ENCODE results near the gene CFAP70. TPM values are rescaled to one million over a fixed set of nuclear protein-coding genes. Genes with fewer than 3 reads are reported as not detected.

The CFAP70 gene
- total RNA-seq, 2 donors from 2014 or later, result 0.98 to 1.2 TPM

DNA sequence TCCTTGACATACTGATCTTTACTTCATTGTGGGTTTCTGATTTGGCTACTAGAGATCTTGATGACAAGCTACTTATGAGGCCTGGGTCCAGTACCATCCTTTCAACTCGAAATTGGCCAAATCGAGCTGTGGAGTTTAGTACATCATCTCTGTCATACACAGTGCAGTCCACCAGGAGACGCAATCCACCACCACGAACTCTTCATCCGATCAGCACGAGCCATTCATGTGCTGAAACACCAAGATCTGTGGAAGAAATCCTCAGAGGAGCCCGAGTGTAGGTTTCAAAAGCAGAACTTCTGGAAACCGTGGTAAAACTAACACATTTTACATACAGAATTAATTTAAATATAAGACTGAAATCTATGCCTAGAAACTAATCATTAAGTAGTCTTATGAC, 125.8 kb downstream of the CFAP70 start:
- intact Hi-C loops (cut with DNase I, micrococcal nuclease), result no loop called here
- DNase-seq (no peak), ATAC-seq (no peak)

DNA sequence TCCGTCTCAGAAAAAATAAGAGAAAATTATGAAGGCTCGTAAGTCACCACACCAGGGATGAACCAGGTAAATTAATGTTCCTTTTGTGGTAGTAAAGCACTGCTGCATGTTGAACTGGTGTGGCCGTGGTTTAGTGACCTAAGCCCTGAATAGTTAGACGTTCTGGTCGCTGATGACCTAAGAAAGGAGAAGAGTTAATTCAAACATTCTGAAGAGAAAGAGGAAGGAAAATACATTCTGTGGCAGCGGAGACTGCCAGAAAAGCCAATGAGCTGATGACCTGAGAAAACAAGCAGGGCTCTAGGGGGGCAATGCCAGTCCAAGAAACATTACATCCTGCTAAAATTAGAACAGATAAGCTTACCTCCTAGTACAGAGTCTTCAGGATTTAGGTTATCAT, 129.1 kb downstream of the CFAP70 start:
- no peak for ATAC-seq
- intact Hi-C loops (cut with DNase I, micrococcal nuclease), result no loop called here

DNA sequence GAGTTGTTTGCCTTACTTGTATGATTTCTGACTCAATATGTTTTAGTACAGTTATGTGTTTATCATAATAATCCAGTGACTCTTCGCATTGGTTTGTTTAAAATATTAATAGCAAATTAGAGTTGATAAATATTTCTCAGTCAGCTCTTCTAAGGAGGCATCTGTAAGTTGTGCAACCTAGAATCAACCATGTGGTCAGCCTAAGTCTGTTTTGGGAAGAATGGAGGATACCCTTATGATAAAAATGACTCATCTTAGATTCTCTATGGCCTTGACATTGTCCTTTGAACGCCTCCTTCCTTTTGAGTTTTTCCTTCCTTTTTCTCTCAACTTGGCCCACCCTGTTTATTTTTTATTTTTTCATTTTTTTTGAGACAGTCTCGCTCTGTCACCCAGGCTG, 130.4 kb downstream of the CFAP70 start:
- intact Hi-C loops (cut with DNase I, micrococcal nuclease), result no loop called here
- no peak for DNase-seq
- ATAC-seq, result no peak

More for the DNA sequence above, 129.1 kb downstream of the CFAP70 start:
- no peak for DNase-seq

DNA sequence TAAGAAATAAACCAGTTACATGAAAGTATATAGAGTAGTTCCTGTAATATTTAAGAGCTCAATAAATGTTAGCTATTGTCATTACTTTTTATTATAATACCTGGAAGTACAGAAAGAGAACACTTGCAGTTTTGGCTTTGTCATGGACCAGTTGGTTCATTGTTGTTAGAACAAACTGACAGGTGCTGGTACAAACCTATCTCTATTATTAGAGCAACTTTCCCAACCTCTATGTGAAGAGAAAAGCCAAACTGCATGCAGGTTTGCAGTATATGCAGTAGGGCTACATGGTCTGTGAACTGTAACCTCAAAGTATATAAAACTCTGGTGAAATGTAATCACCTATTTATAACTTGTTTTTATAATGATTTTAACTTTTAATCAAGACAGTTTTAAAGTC, 132.0 kb downstream of the CFAP70 start:
- DNase-seq, result no peak
- intact Hi-C loops (cut with DNase I, micrococcal nuclease), result no loop called here
- ATAC-seq, result no peak

DNA sequence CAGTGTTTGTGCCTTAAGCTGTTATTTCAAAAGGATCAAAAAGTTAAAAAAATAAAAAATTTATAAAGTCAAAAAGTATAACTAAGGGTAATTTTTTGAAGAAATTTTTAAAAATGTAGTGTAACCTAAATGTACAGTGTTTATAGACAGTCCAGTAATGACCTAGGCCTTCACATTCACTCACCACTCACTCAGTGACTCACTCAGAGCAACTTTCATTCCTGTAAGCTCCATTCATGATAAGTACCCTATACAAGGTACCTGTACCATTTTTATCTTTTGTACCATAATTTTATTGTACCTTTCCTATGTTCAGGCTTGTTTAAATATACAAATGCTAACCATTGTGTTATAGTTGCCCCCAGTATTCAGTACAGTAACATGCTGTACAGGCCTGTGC, 133.1 kb downstream of the CFAP70 start:
- ATAC-seq (no peak), DNase-seq (no peak)
- intact Hi-C loops (cut with DNase I, micrococcal nuclease), result no loop called here

DNA sequence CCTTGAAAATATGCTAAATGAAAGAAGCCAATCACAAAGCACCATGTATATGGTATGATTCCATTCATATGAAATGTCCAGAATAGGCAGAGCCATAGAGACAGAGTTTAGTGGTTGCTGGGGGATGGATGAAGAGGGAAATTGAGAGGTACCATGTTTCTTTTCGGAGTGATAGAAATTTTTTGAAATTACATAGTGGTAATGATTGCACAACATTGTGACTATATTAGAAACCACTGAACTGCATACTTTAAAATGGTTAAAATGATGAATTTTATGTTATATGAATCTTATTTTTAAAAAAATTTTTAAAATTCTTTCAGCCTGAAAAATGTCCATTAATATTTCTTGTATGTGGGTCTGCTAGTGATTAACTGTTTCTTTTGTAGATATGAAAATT, 137.7 kb downstream of the CFAP70 start:
- ATAC-seq, result no peak
- intact Hi-C loops (cut with DNase I, micrococcal nuclease), result no loop called here

DNA sequence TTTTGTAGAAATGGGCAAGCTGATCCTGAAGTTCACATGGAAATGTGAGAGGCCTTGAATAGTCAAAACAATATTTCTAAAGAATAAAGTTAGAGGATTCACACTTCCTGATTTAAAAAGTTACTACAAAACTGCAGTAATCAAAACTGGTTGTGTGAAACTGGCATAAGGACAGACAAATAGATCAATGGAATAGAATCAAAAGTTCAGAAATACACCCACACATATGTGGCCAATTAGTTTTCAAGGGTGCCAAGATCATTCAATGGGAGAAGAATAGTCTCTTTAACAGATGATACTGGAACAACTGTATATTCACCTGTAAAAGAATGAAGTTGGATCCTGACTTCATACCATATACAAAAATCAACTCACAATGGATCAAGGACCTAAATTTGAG, 139.3 kb downstream of the CFAP70 start:
- intact Hi-C loops (cut with DNase I, micrococcal nuclease), result no loop called here
- ATAC-seq (no peak), DNase-seq (no peak)

More for the DNA sequence above, 137.7 kb downstream of the CFAP70 start:
- no peak for DNase-seq

DNA sequence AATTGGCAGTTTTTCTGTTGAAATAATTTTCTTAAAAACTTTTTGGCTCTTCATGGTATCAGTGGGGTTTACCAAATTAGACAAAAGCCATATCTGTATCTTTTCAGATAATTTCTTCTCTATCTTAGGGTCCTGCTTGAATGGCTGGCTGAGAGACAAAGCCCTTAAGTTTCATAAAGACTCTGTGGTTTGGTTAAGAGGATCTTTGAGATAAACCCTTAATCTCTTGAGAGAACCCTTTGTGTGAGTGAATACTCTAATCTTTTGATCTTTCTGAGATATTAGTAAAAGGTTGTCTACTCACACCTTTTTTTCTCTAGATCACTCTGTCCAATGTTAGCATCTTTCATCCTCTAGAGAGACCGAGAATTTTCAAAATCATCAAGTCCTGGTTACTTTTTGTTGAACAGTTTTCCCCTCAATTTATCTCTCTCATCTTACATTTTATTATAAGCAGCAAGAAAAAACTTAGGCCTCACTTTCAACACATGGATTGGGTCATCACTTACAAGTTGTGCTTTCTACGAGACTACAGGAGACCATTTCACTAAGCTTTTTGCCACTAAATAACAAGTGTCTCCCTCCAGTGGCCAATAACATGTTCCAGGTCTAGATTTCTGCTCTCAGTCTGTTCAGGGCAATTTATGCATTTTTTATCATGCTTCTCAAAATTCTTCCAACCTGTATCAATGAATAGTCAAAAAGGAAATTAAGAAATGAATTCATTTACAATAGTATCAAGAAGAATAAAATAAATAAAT, 140.1 kb downstream of the CFAP70 start:
- no peak for DNase-seq
- intact Hi-C loops (cut with DNase I, micrococcal nuclease), result no loop called here

DNA sequence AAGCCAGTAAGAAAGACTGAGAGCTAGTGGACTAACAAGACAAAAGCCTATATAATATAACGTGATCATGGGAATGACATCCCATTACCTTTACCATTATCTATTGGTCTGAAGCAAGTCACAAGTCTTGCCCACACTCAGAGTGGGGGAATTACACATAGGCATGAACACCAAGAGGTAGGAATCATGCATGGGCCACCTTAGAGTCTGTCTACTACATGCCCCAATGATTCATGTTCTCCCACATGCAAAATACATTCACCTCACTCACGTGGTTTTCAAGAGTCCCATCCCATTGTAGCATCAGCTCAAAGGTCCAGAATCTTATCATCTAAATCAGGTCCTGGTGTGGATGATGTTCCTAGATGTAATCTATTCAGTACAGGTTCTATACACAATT, 141.0 kb downstream of the CFAP70 start:
- DNase-seq, result no peak
- intact Hi-C loops (cut with DNase I, micrococcal nuclease), result no loop called here
- ATAC-seq, result no peak

More for the DNA sequence above, 140.1 kb downstream of the CFAP70 start:
- ATAC-seq, result no peak

DNA sequence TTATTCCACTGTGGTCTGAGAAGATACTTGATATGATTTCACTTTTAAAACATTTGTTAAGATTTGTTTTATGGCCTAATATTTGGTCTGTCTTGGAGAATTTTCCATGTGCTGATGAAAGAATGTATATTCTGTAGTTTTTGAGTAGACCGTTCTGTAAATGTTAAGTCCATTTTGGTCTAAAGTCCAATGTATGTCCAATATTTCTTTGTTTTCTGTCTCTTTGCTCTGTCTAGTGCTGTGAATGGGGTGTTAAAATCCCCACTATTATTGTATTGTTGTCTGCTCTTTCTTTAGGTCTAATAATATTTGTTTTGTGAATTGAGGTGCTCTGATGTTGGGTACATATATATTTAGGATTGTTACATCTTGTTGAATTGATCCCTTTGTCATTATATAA, 142.9 kb downstream of the CFAP70 start:
- no peak for ATAC-seq
- no peak for DNase-seq
- intact Hi-C loops (cut with DNase I, micrococcal nuclease), result no loop called here

DNA sequence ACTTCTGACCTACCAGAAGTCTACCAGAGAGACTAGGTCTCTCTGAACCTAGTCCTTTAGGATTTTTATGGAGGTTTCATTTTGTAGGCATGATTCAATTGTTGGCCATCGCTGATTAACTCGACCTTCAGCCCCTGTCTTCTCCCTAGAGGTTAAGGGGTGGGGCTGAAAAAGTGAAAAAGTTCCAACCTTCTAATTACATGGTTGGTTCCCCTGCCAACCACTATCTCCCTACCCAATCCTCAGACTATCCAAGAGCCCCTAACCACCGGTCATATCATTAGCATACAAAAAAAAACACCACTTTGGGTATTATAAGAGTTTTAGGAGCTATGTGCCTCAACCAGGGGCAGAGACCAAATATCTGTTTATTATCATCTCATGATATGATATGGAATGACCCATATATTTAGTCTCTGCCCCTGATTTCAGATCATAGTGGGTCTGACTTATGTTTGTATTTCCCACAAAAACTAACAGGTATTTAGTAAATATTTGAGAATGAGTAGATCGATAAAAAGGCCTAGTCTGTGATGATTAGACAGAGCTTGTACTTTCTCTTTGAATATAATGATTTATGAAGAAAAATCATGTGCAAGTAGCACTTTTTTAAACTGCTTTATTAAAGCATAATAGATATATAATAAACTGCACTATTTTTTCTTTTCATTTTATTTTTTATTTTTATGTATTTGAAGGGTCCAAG, 147.4 kb downstream of the CFAP70 start:
- DNase-seq (no peak), ATAC-seq (no peak)
- intact Hi-C loops (cut with DNase I, micrococcal nuclease), result no loop called here

DNA sequence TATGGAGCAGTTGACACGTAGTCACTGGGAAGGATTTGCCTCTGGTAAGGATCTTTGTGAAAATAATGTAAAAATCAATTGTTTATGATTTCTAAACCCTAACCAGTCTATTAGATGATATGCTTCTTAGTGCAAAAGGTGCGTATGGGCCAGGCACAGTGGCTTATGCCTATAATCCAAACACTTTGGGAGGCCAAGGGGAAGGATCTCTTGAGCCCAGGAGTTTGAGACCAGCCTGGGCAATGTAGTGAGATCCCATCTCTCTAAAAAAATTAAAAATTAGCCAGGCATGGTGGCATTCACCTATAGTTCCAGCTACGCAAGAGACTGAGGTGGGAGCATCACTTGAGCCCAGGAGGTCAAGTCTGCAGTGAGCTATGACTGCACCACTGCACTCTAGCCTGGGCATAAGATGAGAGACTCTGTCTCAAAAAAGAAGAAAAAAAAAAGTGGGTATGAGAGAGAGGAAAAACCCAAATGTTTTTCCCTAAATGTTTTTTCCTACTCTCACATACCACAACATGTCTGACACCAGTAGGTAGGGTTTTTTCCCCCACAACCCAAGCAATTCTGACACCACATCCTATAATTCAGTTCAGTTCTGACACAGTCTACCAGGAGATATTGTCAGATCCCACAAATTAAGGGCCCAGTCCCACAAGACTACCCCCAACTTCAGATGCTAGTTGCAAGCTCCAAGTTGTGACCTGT, 148.1 kb downstream of the CFAP70 start:
- intact Hi-C loops (cut with DNase I, micrococcal nuclease), result no loop called here
- DNase-seq, result no peak
- no peak for ATAC-seq

DNA sequence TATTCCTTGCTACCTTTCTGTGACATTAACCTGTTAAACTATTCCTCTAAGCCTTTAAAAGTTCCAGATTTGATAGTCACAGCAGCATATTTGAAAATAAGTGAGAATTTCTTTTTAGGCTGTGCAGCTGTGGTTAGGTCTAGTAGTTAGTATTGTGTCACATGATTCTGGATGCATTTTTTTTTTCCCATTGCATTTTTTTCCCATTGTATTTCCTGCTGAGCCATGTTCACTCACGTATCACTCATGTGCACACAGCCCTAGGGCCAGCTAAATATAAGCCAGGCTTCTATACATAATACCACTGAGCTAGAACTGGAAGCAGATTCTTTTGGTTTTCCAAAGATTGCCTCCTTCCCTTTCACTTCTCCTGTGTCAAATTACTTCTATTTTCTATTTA, 149.0 kb downstream of the CFAP70 start:
- ATAC-seq, result no peak
- DNase-seq, result no peak
- intact Hi-C loops (cut with DNase I, micrococcal nuclease), result no loop called here

DNA sequence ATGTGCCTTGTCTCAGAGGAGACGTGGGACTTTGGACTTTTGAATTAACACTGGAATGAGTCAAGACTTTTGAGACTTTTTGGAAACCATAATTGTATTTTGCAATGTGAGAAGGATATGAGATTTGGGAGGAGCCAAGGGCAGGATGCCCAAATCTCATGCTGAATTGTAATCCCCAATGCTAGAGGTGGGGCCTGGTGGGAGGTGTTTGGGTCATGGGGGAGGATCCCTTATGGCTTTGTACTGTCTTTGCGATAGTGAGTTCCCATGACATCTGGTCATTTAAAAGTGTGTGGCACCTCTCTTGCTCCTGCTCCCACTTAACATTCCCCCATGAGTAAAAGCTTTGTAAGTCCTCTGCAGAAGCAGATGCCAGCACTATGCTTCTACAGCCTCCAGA, 150.8 kb downstream of the CFAP70 start:
- intact Hi-C loops (cut with DNase I, micrococcal nuclease), result no loop called here
- DNase-seq (no peak), ATAC-seq (no peak)

DNA sequence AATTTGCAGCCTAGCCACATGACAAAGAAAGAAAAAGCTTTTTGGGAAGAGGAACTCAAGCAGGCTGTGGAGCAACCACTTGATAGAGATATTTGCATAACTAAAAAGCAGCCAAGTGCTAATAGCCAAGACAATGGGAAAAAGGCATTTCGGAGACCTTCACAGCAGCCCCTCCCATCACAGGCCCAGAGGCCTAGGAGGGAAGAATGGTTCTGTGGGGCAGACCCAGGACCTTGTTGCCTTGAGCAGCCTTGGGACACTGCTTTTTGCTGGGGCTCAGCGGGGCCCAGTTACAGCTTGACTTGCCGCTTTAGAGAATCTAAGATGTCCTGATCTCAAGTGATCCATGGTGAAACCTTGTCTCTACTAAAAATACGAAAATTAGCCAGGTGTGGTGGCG, 152.3 kb downstream of the CFAP70 start:
- DNase-seq, result no peak
- intact Hi-C loops (cut with DNase I, micrococcal nuclease), result no loop called here
- ATAC-seq, result no peak

DNA sequence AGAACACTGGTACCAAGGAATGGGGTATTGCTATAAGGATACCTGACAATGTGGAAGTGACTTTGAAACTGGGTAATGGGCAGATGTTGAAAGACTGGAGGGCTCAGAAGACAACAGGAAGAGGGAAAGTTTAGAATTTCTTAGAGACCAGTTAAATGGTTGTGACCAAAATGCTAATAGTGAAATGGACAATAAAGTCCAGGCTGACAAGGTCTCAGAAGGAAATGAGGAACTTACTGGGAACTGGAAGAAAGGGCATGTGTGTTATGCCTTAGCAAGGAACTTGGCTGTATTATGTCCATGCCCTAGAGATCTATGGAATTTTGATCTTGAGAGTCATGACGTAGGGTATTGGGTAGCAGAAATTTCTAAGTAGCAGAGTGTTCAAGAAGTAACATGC, 152.8 kb downstream of the CFAP70 start:
- intact Hi-C loops (cut with DNase I, micrococcal nuclease), result no loop called here
- no peak for ATAC-seq
- no peak for DNase-seq

DNA sequence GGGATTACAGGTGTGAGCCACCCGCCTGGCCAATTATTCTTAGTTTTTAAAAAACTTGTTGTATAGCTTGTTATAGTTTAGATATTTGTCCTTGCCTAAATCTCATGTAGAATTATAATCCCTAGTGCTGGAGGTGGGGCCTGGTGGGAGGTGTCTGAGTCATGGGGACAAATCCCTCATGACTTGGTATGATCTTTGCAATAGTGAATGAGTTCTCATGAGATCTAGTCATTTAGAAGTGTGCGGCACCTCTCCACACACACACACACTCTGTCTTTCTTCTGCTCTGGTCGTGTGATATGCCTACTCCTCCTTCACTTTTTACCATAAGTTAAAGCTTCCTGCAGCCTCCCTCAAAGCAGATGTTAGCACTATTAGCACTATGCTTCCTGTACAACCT, 153.6 kb downstream of the CFAP70 start:
- intact Hi-C loops (cut with DNase I, micrococcal nuclease), result no loop called here
- no peak for DNase-seq
- ATAC-seq, result no peak
